ENCODE results near the gene TRIM28. TPM values are rescaled to one million over a fixed set of nuclear protein-coding genes. Genes with fewer than 3 reads are reported as not detected.

The TRIM28 gene
- total RNA-seq, 2 experiments from 2014 or later, result 549 to 553 TPM

DNA sequence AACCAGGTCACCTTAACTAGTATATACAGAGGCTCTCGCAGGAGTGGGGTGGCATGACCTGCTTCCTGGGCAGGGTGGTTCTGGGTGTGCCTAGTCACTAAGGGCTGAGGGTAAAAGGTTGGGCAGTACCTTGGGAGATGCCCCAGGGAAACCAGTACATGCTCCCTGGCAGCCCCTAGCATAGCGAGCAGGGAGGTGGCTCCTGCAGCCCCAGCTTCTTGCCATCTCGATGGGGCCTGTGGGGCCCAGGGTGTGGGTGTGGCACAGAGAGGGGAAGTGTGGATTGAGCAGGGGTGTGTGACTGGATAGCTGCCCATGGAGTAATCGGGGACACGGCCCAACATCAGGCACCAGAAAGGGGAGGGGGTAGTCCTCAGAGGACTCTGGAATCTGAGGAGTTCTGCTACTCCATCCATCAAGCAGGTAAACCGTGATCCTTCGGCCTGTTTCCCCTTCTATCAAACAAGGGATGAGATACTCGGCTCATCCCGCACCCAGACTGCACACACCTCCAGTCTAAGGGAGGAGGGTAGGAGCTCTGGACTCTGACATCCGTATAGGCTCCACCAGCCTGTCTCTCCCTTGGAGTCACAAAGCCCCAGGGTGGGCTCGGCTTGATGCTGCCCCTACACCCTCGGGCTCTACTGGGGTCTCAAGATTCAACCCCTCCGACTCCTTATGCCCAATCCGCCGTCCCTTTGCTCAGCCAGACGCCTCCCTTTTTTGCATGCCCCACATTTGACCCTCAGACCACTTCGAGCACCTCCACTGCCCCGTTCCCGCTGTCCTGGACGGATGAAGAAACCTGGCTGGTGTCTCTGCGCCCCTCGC lies 25.4 kb upstream of the TRIM28 start:
- CTCF ChIA-PET, result interaction anchor here (1.1 to 4.7 kb wide), 12 partner anchors 18 to 156 kb away, joined by 3 to 60 read pairs (median 8); partner anchors contain the start of genes CHMP2A, TRIM28, UBE2M and ZNF324B
- POLR2A ChIA-PET, result interaction anchor here (0.7 to 3.5 kb wide), 12 partner anchors 17 to 335 kb away, joined by 3 to 56 read pairs (median 10); partner anchors contain the start of genes MZF1, TRIM28, UBE2M and ZNF274

DNA sequence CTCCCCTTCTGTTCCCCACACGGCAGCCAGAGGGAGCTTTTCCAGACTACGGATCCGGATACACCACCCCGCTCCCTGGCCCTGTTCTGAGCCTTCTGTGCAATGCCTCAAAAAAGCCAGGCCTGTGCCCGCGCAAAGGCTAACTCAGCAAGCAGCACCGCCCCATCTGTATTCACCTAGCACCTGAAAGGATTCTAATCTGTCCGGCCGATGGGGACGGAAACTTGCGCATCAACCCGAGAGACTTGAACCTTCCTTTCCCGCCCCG lies 24.8 kb upstream of the TRIM28 start:
- DNase-seq (peak in 13 of 14 experiments; percentile 26 to 78 (median 43)), ATAC-seq (ENCODE audit: poor library complexity) (peak; percentile 25)
- H3K4me1 ChIP-seq (ENCODE audit: insufficient read depth, low read length), result peaks cover 57% of the 10 kb centered on the region
- H3K36me3 Mint-ChIP-seq (ENCODE audit: low read depth), result peaks cover 29% of the 10 kb centered on the region
- peak overlapping the region; percentile 99 for H3K4me3 Mint-ChIP-seq
- no peaks in the 10 kb centered on the region for H3K27me3 Mint-ChIP-seq
- peak overlapping the region; percentile 98 for H3K27ac Mint-ChIP-seq
- no peaks in the 10 kb centered on the region for H3K9me3 Mint-ChIP-seq
- H3K36me3 ChIP-seq (ENCODE audit: insufficient read depth, low read length), result peaks cover 19% of the 10 kb centered on the region
- peak overlapping the region; percentile 86 for H3K4me3 ChIP-seq (ENCODE audit: low read length)
- H3K27ac ChIP-seq (ENCODE audit: low read depth in 1 of 2, low read length in 2 of 2), result peak overlapping the region; percentile 87 to 95
- intact Hi-C loops (cut with DNase I, micrococcal nuclease), result loop anchor here (1.0 to 5.0 kb wide), 7 partner anchors 25 to 212 kb away; partner anchors contain the start of genes TRIM28 (in 2 of the 2), ERVK3-1 (in 1 of the 2) and ZSCAN22 (in 1 of the 2)
- H3K4me1 Mint-ChIP-seq (ENCODE audit: low read depth), result peaks cover 48% of the 10 kb centered on the region
- H3K27me3 ChIP-seq (ENCODE audit: control insufficient read depth in 1 of 2, insufficient read depth in 2 of 2, low read length in 2 of 2), result no peaks in the 10 kb centered on the region
- POLR2A ChIA-PET, result interaction anchor here (1.0 to 3.5 kb wide), 12 partner anchors 17 to 336 kb away, joined by 4 to 56 read pairs (median 15); partner anchors contain the start of genes CHMP2A, MZF1, TRIM28 and UBE2M
- TF ChIP-seq, protein P1, sequence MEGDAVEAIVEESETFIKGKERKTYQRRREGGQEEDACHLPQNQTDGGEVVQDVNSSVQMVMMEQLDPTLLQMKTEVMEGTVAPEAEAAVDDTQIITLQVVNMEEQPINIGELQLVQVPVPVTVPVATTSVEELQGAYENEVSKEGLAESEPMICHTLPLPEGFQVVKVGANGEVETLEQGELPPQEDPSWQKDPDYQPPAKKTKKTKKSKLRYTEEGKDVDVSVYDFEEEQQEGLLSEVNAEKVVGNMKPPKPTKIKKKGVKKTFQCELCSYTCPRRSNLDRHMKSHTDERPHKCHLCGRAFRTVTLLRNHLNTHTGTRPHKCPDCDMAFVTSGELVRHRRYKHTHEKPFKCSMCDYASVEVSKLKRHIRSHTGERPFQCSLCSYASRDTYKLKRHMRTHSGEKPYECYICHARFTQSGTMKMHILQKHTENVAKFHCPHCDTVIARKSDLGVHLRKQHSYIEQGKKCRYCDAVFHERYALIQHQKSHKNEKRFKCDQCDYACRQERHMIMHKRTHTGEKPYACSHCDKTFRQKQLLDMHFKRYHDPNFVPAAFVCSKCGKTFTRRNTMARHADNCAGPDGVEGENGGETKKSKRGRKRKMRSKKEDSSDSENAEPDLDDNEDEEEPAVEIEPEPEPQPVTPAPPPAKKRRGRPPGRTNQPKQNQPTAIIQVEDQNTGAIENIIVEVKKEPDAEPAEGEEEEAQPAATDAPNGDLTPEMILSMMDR (IDR thresholded peaks at IDR 0.05), result no peak
- CTCF ChIA-PET, result interaction anchor here (1.1 to 4.7 kb wide), 12 partner anchors 18 to 156 kb away, joined by 3 to 60 read pairs (median 8); partner anchors contain the start of genes CHMP2A, TRIM28, UBE2M and ZNF324B
- no peaks in the 10 kb centered on the region for H3K9me3 ChIP-seq (ENCODE audit: control insufficient read depth in 1 of 2, insufficient read depth in 1 of 2, low read length in 2 of 2)

More for the DNA sequence above, 25.4 kb upstream of the TRIM28 start:
- ATAC-seq (ENCODE audit: poor library complexity), result no peak
- DNase-seq, result no peak
- Histone ChIP-seq H3K4me1 (ENCODE audit: insufficient read depth, low read length) (peaks cover 61% of the 10 kb centered on the region), H3K27ac (ENCODE audit: low read depth in 1 of 2, low read length in 2 of 2) (peak overlapping the region; percentile 87 to 95), H3K36me3 (ENCODE audit: insufficient read depth, low read length) (peaks cover 19% of the 10 kb centered on the region), H3K4me3 (ENCODE audit: low read length) (peak overlapping the region; percentile 86), H3K27me3 (ENCODE audit: control insufficient read depth in 1 of 2, insufficient read depth in 2 of 2, low read length in 2 of 2) (no peaks in the 10 kb centered on the region), H3K9me3 (ENCODE audit: control insufficient read depth in 1 of 2, insufficient read depth in 1 of 2, low read length in 2 of 2) (no peaks in the 10 kb centered on the region)
- TF ChIP-seq, protein P1 (IDR thresholded peaks at IDR 0.05), result no peak
- intact Hi-C loops (cut with DNase I, micrococcal nuclease), result loop anchor here (1.0 to 5.0 kb wide), 7 partner anchors 26 to 211 kb away; partner anchors contain the start of genes TRIM28 (in 2 of the 2), ERVK3-1 (in 1 of the 2) and ZSCAN22 (in 1 of the 2)
- H3K4me1 Mint-ChIP-seq (ENCODE audit: low read depth), result peaks cover 53% of the 10 kb centered on the region
- H3K36me3 Mint-ChIP-seq (ENCODE audit: low read depth), result peaks cover 30% of the 10 kb centered on the region
- H3K9me3 Mint-ChIP-seq, result no peaks in the 10 kb centered on the region
- peak overlapping the region; percentile 99 for H3K4me3 Mint-ChIP-seq
- no peaks in the 10 kb centered on the region for H3K27me3 Mint-ChIP-seq
- H3K27ac Mint-ChIP-seq, result peak overlapping the region; percentile 98
